ENCODE results near the gene SLC19A2. TPM values are rescaled to one million over a fixed set of nuclear protein-coding genes. Genes with fewer than 3 reads are reported as not detected.

SLC19A2 gene
- total RNA-seq, 2 experiments from 2014 or later, result 3.2 to 6.5 TPM

DNA sequence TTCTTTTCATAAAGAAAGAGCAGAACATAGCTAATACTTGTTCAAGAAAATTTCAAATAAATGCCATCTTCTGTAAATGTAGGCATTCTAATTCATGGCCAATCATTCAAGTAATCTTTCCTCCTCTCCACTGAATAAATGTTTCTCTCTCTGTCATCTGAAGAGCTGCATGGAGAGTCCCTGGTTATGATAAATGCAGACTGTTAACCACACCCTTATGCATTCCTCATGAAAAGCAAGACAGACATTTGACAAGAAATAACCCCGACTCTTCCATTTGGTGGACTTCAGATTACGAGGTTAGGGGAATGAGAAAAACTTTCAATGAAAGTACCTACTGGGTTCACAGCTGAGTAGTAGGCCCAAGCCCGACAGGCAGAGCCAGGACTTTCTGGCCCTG, 44.7 kb upstream of the SLC19A2 start:
- H3K4me1 ChIP-seq (ENCODE audit: insufficient read depth, low read length, poor library complexity, severe bottlenecking), result peaks cover 6% of the 10 kb centered on the region
- no peaks in the 10 kb centered on the region for H3K36me3 ChIP-seq (ENCODE audit: insufficient read depth, low read length)
- intact Hi-C loops (cut with micrococcal nuclease; ENCODE audit: unreplicated experiment), result no loop called here
- ChIA-PET CTCF (ENCODE audit: unreplicated experiment) (no interaction called here), POLR2A (interaction anchor here (0.5 to 1.0 kb wide), 3 partner anchors 22 to 1406 kb away, joined by 3 to 5 read pairs (median 3); no protein-coding TSS in a partner anchor)
- H3K9me2 ChIP-seq (ENCODE audit: insufficient read depth, low read length), result no peaks in the 10 kb centered on the region
- DNase-seq (ENCODE audit: low spot score), result no peak
- no peaks in the 10 kb centered on the region for H3K9me3 ChIP-seq (ENCODE audit: low read length)
- H3K27ac ChIP-seq (ENCODE audit: low read depth, low read length, poor library complexity, severe bottlenecking), result no peak overlapping the region
- no peaks in the 10 kb centered on the region for H3K79me2 ChIP-seq (ENCODE audit: insufficient read depth, low read depth, low read length)
- no peak for TF ChIP-seq EZH2phosphoT487 (IDR thresholded peaks at IDR 0.05; ENCODE audit: borderline replicate concordance, low read depth, low read length)
- TF ChIP-seq, protein P1, sequence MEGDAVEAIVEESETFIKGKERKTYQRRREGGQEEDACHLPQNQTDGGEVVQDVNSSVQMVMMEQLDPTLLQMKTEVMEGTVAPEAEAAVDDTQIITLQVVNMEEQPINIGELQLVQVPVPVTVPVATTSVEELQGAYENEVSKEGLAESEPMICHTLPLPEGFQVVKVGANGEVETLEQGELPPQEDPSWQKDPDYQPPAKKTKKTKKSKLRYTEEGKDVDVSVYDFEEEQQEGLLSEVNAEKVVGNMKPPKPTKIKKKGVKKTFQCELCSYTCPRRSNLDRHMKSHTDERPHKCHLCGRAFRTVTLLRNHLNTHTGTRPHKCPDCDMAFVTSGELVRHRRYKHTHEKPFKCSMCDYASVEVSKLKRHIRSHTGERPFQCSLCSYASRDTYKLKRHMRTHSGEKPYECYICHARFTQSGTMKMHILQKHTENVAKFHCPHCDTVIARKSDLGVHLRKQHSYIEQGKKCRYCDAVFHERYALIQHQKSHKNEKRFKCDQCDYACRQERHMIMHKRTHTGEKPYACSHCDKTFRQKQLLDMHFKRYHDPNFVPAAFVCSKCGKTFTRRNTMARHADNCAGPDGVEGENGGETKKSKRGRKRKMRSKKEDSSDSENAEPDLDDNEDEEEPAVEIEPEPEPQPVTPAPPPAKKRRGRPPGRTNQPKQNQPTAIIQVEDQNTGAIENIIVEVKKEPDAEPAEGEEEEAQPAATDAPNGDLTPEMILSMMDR (conservative IDR thresholded peaks at IDR 0.05; ENCODE audit: low read length), result no peak
- H4K20me1 ChIP-seq (ENCODE audit: insufficient read depth, low read length), result no peaks in the 10 kb centered on the region
- no TSS peak for BruUV-seq (replicated peaks)
- H2AFZ ChIP-seq (ENCODE audit: low read length), result no peak overlapping the region
- no peak overlapping the region for H3K4me3 ChIP-seq (ENCODE audit: low read depth, low read length, poor library complexity, severe bottlenecking)
- H3K4me2 ChIP-seq (ENCODE audit: low read length), result no peak overlapping the region

DNA sequence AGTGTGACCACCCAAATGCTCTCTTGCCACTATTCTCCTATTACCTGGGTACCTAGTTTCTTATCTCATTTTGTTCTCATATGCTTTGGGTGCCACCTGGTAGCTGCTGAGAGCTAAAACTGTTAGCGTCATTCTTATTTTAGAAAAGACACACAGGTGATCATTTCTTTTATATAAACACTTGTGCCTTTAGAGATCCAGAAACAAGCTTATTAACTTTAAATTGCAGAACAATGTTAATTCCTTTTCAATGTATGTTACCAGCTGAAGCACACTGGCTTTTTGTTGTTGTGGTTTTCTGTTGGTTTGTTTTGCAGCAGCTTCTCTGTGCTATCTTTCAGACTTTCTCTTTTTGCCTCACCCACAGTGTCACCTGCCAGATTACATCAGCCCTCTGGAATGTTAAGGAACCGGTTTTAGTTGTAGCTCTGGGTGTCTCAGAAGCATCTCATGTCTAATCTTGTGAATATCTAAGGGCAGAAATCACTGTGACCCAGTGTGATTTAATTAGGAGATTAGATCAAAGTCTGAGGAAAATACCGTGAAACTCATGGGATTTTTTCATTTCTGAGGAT, 43.4 kb upstream of the SLC19A2 start:
- Histone ChIP-seq H3K9me3 (ENCODE audit: low read length) (no peaks in the 10 kb centered on the region), H3K4me1 (ENCODE audit: insufficient read depth, low read length, poor library complexity, severe bottlenecking) (peaks cover 6% of the 10 kb centered on the region), H3K4me2 (ENCODE audit: low read length) (peak overlapping the region; percentile 48), H3K79me2 (ENCODE audit: insufficient read depth, low read depth, low read length) (no peaks in the 10 kb centered on the region), H3K4me3 (ENCODE audit: low read depth, low read length, poor library complexity, severe bottlenecking) (no peak overlapping the region), H3K36me3 (ENCODE audit: insufficient read depth, low read length) (no peaks in the 10 kb centered on the region), H3K27ac (ENCODE audit: low read depth, low read length, poor library complexity, severe bottlenecking) (no peak overlapping the region), H2AFZ (ENCODE audit: low read length) (peak overlapping the region; percentile 38; the same call in 1 of the 2 replicates), H3K9me2 (ENCODE audit: insufficient read depth, low read length) (no peaks in the 10 kb centered on the region), H4K20me1 (ENCODE audit: insufficient read depth, low read length) (no peaks in the 10 kb centered on the region)
- DNase-seq (ENCODE audit: low spot score), result no peak
- no TSS peak for BruUV-seq (replicated peaks)
- TF ChIP-seq EZH2phosphoT487 (IDR thresholded peaks at IDR 0.05; ENCODE audit: borderline replicate concordance, low read depth, low read length), result no peak
- TF ChIP-seq, protein P1 (conservative IDR thresholded peaks at IDR 0.05; ENCODE audit: low read length), result no peak
- intact Hi-C loops (cut with micrococcal nuclease; ENCODE audit: unreplicated experiment), result no loop called here
- CTCF ChIA-PET (ENCODE audit: unreplicated experiment), result no interaction called here
- POLR2A ChIA-PET, result interaction anchor here (0.6 to 1.0 kb wide), 5 partner anchors 19 to 1311 kb away, joined by 3 to 4 read pairs (median 3); partner anchors contain the start of gene BLZF1

All from OCI-LY7 (cell line).